Renal cortex interstitium (tissue), 11 donors: ENCODE data around the gene CYB5RL. TPM values are rescaled to one million over a fixed set of nuclear protein-coding genes. Genes with fewer than 3 reads are reported as not detected.

ENCODE experiments used
- DNase-seq, 11 donors: peaks; one replicate each; pipeline ENCODE4 v3.0.0-alpha.2; 2013; ENCODE audit warnings: low read depth in 9 of 11, low spot score in 4 of 11; ENCODE audit errors: extremely low read depth in 1 of 11
- polyA plus RNA-seq, 3 donors: library from polyadenylated mRNA; unstranded; fragments of 120-200 nt; gene quantifications; one replicate each; pipeline ENCODE4 v1.2.1, GENCODE V29; 2013; ENCODE audit not compliant: insufficient read length in 3 of 3

Gene CYB5RL
- polyA plus RNA-seq, 3 donors = 6.5 to 10.5 (median 6.6) TPM

DNA sequence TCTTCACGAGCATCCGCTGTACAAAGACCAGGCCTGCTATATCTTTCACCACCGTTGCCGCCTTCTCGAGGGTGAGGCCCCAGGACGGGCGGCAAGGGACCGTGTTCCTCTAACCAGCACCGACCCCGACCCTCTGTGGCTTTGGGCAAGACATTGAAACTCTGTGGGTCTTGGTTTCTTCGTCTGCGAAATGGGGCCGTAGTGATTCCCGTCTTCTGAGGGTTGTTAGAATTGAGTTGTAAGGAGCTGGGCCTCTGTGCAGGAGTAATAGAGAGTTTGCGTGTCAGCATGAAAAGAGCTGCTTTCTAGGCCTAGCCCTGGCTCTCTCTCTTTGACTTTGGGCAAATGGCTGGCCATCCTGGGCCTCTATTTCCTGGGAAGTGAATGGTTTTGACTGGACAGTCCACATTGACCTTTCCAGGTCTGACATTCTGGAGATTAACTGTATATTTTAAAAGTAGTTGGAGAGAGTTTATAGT lies 728 bp upstream of the CYB5RL start:
- no peak for DNase-seq

DNA sequence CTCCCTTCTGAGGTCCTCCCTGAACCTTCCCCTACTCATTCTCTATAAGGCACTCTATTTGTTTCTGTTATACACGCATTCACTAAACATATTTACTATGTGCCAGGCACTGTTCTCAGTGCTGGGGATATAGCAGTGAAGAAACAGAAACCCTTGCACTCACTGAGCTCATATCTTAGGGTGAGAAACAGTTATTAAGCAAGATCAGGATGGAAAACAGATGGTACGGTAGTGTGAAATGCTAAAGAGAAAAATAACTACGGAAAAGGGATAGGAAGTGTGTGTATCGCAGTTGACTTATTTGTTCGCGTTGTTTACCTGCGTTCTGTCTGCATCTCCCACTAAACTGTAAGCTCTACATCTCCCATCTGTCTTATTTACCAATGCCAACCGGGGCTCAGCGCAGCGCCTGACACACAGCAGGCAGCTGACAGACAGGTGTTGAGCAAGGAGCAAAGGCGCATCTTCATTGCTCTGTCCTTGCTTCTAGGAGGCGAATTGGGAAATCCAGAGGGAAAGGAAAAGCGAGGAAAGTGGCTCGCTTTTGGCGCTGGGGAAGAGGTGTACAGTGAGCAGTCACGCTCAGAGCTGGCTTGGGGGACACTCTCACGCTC lies 572 bp downstream of the CYB5RL start:
- no peak for DNase-seq

DNA sequence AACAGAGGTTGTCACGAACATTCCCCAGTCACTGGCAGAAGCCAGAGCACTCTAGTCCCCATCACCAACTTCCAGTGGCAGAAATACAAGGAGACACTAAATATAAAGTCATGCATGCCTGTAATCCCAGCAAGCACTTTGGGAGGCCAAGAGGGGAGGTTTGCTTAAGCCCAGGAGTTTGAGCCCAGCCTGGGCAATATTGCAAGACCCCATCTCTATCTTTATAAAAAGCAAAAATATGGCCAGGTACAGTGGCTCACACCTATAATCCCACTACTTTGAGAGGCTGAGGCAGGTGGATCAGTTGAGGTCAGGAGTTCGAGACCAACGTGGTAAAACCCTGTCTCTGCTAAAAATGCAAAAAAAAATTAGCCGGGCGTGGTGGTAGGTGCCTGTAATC lies 6.4 kb downstream of the CYB5RL start:
- DNase-seq = no peak

DNA sequence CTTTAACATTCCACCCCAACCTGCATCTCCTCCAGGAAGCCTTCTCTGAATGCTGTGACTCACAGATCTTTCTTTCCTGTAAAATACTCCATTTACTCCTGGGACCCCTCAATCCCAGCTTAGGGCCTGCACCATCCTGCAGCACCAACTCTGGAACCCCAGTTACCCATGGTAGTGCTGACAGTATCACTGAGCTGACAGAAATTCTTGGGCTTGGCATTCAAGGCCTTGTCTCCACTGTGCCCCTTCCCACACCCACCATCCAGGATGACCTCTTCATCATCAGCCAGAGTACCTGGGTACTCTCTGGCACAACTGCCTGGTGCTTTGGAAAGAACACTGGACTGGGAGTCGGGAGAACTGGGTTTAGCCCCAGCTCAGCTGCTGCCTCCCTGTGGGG lies 8.3 kb downstream of the CYB5RL start:
- DNase-seq = no peak

DNA sequence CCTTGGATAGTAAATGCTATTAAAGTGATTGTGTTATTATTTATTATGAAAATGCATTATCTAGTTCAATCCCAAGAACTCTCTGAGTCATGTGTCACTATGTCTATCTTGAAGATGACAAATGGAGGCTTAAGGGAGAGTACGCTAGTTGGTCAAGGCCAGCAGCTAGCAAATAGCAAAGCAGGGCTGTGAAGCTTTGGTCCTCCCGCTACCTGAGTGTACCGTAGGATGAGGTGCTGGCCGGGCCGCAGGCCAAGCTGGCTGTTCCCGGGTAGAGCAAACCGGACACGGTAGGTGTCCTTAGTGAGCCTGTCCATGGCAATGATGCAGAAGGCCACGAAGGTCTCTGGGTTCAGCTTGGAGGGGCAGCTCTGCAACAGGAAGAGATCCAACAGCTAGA lies 9.3 kb downstream of the CYB5RL start:
- DNase-seq = no peak

DNA sequence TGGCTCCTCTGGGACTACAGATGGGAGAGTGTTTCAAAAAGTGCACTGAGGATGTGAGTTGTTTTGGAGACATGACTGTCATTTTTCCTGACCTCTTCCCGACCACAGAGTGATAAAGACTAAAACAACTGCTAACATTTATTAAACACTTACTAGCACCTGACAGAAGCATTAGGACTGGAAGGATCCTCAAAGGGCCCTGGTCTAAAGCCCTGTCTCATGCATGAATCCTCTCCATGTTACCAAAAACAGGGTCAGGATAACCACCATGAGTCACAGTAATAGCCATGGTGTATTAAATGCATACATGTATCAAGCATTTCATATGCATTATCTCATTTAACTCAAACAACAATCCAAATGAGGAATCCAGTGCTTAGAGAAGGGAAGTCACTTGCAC lies 11.5 kb downstream of the CYB5RL start:
- DNase-seq = no peak

DNA sequence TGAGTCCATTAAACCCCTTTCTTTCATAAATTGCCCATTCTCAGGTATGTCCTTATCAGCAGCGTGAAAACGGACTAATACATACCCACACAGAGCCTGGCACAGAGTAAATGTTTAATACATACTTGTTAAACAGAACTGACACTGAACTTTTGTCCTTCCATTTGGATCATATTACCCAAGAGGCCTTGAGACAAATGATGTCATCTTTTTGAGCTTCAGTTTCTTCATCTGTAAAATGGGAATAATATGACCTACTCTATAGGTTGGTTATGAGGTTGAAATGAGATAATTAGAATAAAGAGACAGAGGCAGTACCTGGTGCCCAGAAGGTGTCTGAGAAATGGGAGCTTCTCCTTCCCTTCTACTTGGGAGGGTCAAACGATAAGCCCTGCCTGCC lies 13.8 kb downstream of the CYB5RL start:
- no peak for DNase-seq

DNA sequence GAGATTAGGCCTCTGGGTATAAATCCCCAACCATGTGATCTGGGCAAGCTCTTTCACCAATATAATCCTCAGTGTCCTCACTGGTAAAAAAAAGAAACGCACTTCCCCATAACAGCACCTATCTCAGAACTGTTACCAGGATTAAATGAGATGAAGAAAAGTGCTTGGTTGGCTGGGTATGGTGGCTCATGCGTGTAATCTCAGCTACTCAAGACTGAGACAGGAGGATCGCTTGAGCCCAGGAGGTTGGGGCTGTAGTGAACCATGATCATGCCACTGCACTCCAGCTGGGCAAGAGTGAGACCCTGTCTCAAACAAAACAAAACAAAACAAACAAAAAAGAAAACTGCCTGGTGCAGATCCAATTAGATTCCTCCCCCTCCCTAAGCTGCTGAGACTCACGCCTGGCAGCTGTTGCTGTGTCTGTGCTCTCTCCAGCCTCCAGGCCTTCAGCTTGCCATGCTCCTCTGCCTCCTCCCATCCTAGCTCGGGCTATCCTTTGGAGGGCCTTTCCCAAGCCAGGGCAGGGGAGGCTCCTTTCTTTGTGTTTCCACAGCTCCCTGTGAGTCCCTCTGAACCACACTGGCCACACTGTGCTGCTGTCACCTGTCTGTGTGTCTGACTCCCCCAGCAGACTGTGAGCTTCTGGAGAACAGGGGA lies 19.0 kb downstream of the CYB5RL start:
- no peak for DNase-seq

DNA sequence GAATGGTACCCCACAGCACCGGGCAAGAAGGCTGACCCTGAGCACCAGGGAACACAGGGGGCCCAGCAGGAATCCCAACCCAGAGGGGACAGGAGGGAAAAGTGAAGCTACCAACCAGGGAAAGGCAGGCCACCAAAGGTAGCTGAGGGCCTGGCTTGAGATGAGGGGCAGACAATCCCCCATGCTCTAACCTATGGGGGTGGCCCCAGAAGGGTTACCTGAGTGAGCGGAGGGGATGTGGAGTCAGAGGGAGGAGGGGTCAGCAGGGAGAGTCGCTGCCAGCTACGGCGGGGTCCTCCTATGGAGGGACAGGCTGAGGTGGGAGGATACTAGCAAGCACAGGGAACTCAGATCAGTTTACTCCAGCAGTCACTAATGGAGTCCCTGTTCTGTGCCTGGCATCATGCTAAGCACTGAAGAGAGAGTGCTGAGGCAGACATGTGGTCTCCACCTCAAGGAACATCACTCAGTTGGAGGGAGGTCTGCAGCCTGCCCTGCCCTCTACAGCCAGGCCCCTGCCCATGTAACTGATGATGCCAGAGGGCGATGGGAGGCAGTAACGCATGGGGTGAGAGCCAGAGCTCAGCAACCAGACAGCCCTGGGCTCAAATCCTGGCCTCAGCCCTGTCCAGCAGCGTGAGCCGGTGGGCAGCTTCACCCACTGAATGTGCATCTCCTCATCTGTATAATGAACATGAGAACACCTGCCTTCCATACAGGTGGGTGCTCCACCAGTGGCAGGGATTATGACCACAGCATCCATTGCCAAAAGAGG lies 21.3 kb downstream of the CYB5RL start:
- no peak for DNase-seq

DNA sequence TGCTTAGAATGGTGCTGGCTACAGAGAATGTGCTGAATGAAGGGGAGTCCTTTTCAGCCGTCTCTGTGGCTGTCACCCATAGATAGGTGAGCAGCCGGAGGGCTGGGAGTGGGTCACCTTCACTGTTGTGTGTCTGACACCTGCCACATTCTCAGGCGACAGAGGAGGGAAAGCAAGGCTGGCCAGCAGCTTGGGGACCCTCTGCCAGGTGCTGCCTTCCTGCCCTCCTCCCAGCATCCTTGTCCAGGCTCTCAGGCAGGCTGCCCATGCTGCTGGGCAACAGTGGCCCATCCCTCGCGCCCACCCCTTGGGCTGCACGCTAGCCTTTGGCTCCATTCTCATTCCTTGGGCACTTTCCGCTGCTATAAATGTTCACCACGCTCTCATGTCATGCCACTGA lies 22.1 kb downstream of the CYB5RL start:
- no peak for DNase-seq

DNA sequence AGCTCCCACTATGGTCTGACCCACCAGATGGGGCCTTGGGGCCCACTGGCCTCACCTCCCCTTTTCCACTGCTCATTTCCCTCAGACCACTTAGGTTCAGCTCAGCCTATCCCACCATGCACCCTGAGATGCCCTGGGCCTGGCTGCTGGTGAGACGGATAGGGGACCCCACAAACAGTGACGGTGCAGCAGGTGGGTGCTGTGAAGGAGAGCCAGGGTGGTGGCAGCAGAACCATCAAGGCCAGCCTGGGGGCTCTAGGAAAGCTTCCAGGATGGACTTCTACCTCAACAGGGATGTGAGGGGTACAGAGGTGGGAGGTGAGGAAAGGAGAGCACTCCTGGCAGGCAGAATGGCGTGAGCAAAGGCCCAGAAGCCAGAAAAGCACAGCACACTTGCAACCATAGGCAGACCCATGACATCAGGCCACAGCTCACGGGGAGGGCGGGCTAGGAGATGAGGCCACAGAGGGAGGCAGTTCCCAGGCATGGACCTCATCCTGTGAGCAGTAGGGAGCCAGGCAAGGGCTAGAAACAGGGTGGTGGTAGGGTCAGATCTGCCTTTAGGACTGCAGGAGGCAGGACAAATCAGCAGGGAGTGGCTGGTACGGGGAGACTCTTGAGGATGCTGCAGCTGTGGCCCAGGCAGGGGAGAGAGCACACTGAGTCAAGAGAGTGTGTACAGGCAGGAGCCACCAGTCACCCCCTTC lies 23.1 kb downstream of the CYB5RL start:
- DNase-seq = no peak

DNA sequence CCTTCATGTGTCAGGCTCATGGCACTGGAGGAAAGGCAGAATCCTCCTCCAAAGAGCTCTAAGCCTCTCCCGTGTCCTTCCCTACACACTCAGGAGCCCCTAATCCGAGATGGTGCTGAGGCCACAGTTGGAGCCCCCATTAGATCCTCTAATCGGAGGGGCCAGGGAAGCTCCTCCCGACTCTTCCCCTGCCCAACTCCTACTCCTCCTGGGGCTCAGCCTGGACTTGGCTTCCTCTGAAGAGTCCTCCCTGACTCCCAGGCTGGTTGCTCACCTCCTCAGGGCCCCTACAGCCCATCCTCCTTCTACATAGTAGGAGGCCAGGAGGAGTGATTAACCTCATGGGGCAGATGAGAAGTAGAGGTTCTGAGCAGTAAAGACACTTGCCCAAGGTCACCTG lies 25.7 kb downstream of the CYB5RL start:
- DNase-seq = no peak

DNA sequence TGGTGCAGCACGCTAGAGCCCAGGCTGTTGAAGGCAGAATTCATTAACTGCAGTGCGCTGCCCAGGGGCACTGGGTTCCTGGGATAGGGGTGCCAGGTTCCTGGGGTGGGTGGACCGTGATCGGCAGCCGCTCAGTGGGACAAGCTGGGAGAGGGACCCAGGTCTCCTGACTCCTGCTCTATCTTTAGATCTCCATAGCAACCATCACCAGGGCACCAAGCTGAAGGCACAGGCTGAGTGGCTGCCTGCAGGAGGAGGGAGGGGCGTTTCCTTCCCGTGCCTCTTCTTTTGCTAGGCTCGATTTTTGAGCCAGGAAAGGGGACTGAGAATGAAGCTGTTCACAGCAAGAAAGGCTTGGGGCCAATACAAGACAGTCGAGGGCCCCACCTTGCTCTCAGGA lies 26.1 kb downstream of the CYB5RL start:
- DNase-seq = no peak

DNA sequence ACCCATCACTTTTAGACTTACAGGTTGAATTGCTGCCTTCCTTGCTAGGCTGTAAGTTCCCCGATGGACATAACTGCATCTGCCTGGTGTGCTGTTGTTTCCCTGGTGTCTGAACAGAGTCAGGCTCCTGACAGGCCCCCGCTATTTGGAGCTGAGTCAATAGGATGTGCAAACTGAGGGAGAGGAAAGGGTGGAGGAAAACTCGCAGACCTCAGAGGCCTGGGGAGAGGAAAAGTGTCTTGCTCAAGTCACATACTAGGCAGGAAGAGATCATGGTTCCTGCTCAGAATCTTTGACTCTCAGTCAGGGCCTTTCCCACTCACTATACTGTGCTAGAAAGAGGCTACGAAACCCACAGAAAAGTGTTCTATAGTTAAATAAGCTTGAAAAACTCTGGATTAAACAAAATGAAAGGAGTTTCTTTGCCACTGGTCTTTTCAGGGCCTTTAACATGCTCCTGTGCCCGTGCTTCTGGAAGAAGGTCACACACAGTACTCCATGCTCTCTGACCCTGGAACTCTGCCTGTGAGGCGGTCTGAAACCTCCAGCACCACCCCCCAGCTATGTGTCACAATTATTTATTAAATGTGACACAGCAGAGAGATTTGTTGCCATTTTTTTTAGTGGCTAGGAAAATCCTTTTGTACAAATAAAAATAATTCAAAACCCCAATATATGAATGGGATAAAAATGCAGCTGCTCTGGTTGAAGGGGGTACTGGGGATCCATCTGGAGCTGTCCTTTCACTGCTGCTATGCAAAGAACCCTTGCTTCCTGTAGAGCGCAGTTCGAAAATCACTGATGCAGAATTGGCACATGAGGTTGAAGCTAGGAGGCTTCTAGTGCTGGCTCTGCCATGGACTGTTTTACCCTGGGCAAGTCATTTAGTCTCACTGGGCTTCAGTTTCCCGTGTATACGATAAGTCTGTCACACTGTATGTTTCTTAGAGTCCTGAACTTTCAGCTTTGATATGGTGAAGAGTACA lies 26.9 kb downstream of the CYB5RL start:
- DNase-seq = no peak

DNA sequence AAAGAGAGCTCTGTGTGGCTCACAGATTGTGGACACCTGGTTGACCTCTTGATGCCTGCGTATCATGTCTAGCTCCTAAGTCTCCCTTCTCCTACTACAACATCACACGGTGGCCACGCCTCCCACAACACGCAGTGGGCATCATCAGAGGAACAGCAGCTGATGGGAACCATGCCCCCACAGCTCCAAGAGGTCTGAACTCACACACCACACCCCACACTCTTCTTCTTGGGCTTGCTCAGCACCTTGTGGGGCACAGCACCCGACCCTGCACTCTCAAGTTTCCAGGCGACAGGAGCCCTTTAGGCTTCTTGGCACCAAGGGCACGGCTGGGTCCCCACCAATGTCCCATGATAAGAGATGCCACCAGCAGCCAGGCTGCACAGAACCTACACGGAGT lies 28.2 kb downstream of the CYB5RL start:
- no peak for DNase-seq

DNA sequence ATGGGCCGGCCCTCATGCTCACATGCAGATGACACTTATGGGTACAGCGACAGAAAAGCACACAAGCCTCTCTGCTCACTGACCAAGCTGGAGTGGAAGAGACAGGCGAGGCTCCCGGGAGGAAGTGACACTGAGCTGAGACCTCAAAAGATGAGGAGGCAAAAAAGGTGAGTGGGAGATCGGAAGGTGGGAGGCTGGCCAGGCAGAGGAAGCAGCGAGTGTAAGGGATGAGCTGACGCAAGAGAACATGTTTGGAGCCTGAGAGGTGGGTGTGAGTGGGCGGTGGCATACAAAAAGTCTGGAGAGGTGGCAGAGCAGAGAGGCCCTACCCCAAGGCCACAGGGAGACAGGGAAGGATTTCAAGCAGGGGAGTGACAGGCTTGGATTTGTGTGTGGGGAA lies 28.8 kb downstream of the CYB5RL start:
- no peak for DNase-seq

DNA sequence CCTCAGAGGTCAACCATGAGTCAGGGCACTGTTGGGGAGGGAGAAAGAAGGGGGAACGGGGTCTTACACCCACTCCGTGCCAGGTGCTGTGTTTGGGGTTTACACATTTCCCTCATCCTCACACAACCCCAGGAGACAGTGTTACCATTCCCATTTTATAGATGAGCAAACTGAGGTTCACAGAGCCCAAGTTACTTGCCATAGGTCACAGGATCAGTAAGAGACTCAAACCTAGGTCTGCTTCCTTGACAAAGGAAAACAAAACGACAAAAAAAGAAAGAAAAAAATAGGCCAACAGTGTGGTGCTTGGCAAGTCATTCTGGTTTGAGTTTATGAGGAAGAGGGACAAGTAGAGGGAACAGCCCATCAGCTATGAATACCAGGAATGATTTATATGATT lies 30.8 kb downstream of the CYB5RL start:
- DNase-seq = no peak

DNA sequence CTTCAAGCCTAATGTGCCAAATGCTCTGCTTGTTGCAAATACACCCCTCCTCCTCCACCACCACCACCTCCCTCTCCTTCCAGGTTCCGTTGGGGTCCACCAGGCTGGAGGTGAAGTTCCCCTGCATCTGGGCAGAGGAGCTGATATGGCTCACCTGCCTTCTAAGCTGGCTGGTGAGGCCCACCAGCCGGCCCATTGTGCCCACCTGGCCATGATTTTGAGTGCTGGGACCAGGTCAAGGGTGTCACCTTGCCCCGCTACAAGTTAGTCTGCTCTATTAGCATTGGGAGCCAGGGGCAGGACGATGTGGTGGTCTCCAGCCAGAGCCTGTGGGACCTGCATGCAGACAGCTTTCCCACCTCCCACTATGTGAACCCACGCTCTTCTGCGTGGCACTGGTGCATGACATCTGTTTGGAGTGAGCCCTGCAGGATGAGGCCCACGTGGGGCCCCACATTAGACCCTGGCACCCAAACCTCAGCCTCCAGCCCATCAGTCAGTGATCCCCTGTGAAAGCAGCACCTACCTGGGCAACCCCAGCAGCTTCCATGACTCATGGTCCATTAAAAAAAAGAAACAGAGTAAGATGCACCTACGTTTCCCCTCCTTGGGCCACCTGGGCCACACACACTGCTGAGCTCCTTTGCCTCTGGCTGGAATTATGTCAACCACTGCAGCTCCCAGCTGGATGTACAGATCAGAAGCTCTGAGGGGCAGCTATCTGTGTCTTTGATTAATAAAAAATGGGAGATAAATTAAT lies 31.4 kb downstream of the CYB5RL start:
- DNase-seq = no peak
